Omental fat pad (tissue), 4 donors: ENCODE results near the gene SPTSSB. TPM values are rescaled to one million over a fixed set of nuclear protein-coding genes. Genes with fewer than 3 reads are reported as not detected.

Experiments used
- ATAC-seq: fragments of 150-250 bp; one replicate; pipeline ENCODE4 v1.9.1; 2016; ENCODE audit warnings: mild to moderate bottlenecking, moderate library complexity; ENCODE audit not compliant: low FRiP score
- DNase-seq: peaks from one replicate; pipeline ENCODE4 v3.0.0-alpha.2; 2019; ENCODE audit warnings: low spot score
- total RNA-seq, 4 donors: library from RNA; depleted of rRNA; stranded (reverse); fragments of >200 nt; gene quantifications; one replicate each; pipeline ENCODE4 v1.1.0, GENCODE V29; 2016
- TF ChIP-seq, protein P1 (sequence below), 3 donors: fragments of 450-650 bp; IDR thresholded peaks; one replicate each; pipeline ENCODE4 v1.5.1; 2016 to 2017; ENCODE audit warnings: antibody characterized with exemption in 3 of 3, mild to moderate bottlenecking in 3 of 3, moderate library complexity in 2 of 3

The SPTSSB gene
- total RNA-seq, 4 donors from 2014 or later = 0.09 to 0.19 TPM; not detected in 2

- DNase-seq (no peak), ATAC-seq (no peak)
- TF ChIP-seq, protein P1, sequence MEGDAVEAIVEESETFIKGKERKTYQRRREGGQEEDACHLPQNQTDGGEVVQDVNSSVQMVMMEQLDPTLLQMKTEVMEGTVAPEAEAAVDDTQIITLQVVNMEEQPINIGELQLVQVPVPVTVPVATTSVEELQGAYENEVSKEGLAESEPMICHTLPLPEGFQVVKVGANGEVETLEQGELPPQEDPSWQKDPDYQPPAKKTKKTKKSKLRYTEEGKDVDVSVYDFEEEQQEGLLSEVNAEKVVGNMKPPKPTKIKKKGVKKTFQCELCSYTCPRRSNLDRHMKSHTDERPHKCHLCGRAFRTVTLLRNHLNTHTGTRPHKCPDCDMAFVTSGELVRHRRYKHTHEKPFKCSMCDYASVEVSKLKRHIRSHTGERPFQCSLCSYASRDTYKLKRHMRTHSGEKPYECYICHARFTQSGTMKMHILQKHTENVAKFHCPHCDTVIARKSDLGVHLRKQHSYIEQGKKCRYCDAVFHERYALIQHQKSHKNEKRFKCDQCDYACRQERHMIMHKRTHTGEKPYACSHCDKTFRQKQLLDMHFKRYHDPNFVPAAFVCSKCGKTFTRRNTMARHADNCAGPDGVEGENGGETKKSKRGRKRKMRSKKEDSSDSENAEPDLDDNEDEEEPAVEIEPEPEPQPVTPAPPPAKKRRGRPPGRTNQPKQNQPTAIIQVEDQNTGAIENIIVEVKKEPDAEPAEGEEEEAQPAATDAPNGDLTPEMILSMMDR (IDR thresholded peaks at IDR 0.05) = no peak
These were observed 33.8 kb upstream of the SPTSSB start for GRCh38 chr3:161405087-161405486.

GRCh38 chr3:161403251-161403650 lies 31.9 kb upstream of the SPTSSB start:
- TF ChIP-seq, protein P1 (IDR thresholded peaks at IDR 0.05) = no peak
- ATAC-seq (no peak), DNase-seq (no peak)

DNA sequence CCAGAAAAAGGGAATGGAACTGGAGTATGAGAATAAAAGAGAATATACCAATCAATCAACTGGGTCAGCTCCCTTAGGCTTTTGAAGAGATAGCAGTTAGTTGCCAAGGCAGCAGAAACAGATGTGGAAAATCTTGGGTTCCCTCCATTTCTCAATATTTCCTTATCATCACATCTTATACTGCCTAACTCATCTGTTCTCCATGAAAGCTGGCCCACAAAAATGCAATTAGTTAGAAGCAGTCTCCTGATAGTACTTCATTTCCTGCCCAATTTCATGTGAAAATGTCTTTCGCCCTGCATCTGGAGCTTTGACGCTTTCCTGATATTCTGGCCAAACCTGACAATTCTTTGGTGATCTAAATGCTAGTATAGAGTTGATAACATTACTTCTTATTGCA lies 30.1 kb upstream of the SPTSSB start:
- TF ChIP-seq, protein P1 (IDR thresholded peaks at IDR 0.05) = no peak
- no peak for ATAC-seq

DNA sequence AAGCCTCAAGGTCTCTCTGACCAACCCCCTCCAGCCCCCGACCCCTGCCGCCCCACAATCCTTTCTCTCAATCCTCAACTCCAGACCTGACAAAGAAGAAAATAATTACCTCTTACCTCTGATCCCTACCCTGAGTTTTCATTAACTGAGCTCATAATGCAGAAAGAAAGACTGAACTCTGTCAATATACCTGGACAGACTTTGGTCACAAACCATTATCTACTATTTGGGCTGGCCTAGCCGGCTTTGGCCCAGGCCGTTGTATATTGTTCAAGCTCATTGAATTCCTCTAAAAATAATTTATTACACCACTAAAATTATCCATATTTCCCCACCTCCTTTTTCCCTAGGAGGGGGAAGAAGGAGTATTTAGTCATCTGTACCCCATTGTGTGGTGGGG lies 29.3 kb upstream of the SPTSSB start:
- TF ChIP-seq, protein P1 (IDR thresholded peaks at IDR 0.05) = no peak
- ATAC-seq = no peak
- DNase-seq = no peak

More for the DNA sequence above, 30.1 kb upstream of the SPTSSB start:
- no peak for DNase-seq

DNA sequence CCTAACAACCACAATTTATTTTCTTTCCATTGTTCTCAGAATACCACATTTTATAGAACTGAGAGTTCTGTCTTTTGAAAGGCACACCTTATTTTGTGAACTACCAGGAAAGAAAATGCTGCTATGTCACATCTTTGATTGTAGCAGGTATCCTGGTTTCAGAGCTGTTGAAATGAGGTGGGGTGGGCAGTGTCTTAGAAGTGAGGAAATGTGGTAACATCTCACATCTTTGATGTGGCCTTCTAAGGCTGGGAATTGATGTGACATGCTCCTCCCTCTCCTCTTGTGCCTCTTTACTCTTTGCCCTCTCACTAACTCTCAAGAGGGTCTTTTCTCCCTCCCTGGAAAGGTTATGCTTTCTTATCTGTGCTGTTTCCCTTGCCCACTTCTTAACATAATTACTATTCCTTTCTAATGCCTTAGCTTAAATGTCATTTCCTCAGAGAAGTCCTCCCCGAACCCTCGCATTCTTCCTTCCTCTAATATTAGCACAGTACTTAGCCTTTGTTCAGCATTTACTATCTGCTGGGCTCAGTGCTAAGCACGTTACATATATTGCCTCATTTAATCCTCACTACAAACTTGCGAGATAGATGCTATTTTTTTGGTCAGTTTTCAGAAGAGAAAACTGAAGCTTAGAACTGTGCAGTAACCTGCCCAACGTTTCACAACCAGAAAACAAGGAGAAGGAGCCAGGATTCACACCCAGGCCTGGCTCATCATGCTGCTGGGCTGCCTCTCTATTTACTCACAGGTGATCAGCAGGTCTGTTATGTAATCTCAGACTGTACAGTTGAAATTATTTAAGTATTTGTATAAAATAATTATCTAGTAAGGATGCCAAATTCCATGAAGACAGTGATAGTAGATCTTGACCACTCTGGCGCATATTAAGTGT lies 24.0 kb upstream of the SPTSSB start:
- no peak for DNase-seq
- TF ChIP-seq, protein P1 (IDR thresholded peaks at IDR 0.05) = no peak
- no peak for ATAC-seq

GRCh38 chr3:161393803-161394202 lies 22.5 kb upstream of the SPTSSB start:
- no peak for ATAC-seq
- TF ChIP-seq, protein P1 (IDR thresholded peaks at IDR 0.05) = no peak
- no peak for DNase-seq

DNA sequence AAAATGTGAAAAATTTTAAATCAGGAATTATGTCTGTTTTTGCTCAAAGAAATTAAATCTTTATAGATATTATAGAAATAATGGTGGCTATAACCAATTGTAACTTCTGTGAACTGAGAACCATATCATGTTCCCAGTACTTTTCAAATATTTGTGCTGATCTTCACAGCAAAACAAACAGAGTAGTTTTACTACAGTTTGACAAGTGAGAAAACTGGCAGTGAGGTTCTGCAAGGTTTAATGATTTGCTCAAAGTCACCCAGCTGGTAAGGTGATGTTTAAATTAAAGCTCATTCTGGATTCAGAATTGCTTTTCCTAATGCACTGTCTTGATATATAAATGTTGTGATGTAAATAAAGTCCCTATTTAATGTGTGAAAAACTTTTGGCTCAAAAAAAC lies 22.0 kb upstream of the SPTSSB start:
- TF ChIP-seq, protein P1 (IDR thresholded peaks at IDR 0.05) = no peak
- ATAC-seq = no peak
- no peak for DNase-seq
